ENCODE data around the gene GPI.

- TF ChIP-seq GATA3 (IDR thresholded peaks at IDR 0.05; ENCODE audit: low read depth, low read length) (no peak), GATA2 (IDR thresholded peaks at IDR 0.05; ENCODE audit: low read depth, low read length) (no peak)
These were observed 29.1 kb upstream of the GPI start for GRCh38 chr19:34335914-34336313.
